ENCODE results near the gene ELL2. TPM values are rescaled to one million over a fixed set of nuclear protein-coding genes. Genes with fewer than 3 reads are reported as not detected.

Gene ELL2
- polyA plus RNA-seq, 1 donor = 49.4 TPM

GRCh38 chr5:95996904-95997723 is 35.5 kb upstream of the ELL2 start:
- no peaks in the 10 kb centered on the region for H3K27me3 ChIP-seq (ENCODE audit: control insufficient read depth, insufficient read depth, low read length)
- no peak overlapping the region for H3K27ac ChIP-seq (ENCODE audit: low read length)
- no peaks in the 10 kb centered on the region for H3K9me3 ChIP-seq (ENCODE audit: control insufficient read depth, low read depth, low read length)
- no peak overlapping the region for H3K4me3 ChIP-seq (ENCODE audit: low read length)
- DNase-seq = no peak
- H3K4me1 ChIP-seq (ENCODE audit: control insufficient read depth, insufficient read depth, low read length) = peaks cover 17% of the 10 kb centered on the region
- no peaks in the 10 kb centered on the region for H3K36me3 ChIP-seq (ENCODE audit: control insufficient read depth, insufficient read depth, low read length)

- H3K4me3 ChIP-seq (ENCODE audit: low read length) = no peak overlapping the region
- no CpG with 5 or more reads among the region's 3 CpGs for WGBS (ENCODE audit: insufficient coverage, low lambda C conversion rate)
- H3K36me3 ChIP-seq (ENCODE audit: control insufficient read depth, insufficient read depth, low read length) = no peaks in the 10 kb centered on the region
- H3K27ac ChIP-seq (ENCODE audit: low read length) = peak overlapping the region; percentile 6
- no peaks in the 10 kb centered on the region for H3K27me3 ChIP-seq (ENCODE audit: control insufficient read depth, insufficient read depth, low read length)
- H3K9me3 ChIP-seq (ENCODE audit: control insufficient read depth, low read depth, low read length) = no peaks in the 10 kb centered on the region
- DNase-seq = peak; percentile 30 to 50
- peaks cover 11% of the 10 kb centered on the region for H3K4me1 ChIP-seq (ENCODE audit: control insufficient read depth, insufficient read depth, low read length)
Measured at GRCh38 chr5:95995962-95996489, 34.4 kb upstream of the ELL2 start.

GRCh38 chr5:95993776-95994175 is 32.1 kb upstream of the ELL2 start:
- DNase-seq = no peak
- WGBS (ENCODE audit: insufficient coverage, low lambda C conversion rate) = 100% methylated on average over 1 of the region's 1 CpG

GRCh38 chr5:95993266-95993665 is 31.6 kb upstream of the ELL2 start:
- H3K4me1 ChIP-seq (ENCODE audit: control insufficient read depth, insufficient read depth, low read length) = peaks cover 12% of the 10 kb centered on the region
- peak in 1 of 2 donors; percentile 27 for DNase-seq
- H3K27ac ChIP-seq (ENCODE audit: low read length) = no peak overlapping the region
- H3K36me3 ChIP-seq (ENCODE audit: control insufficient read depth, insufficient read depth, low read length) = no peaks in the 10 kb centered on the region
- no peaks in the 10 kb centered on the region for H3K9me3 ChIP-seq (ENCODE audit: control insufficient read depth, low read depth, low read length)
- H3K4me3 ChIP-seq (ENCODE audit: low read length) = no peak overlapping the region
- H3K27me3 ChIP-seq (ENCODE audit: control insufficient read depth, insufficient read depth, low read length) = no peaks in the 10 kb centered on the region

More at GRCh38 chr5:95993776-95994175, 32.1 kb upstream of the ELL2 start:
- H3K4me1 ChIP-seq (ENCODE audit: control insufficient read depth, insufficient read depth, low read length) = peaks cover 8% of the 10 kb centered on the region
- no peaks in the 10 kb centered on the region for H3K9me3 ChIP-seq (ENCODE audit: control insufficient read depth, low read depth, low read length)
- H3K4me3 ChIP-seq (ENCODE audit: low read length) = no peak overlapping the region
- no peaks in the 10 kb centered on the region for H3K36me3 ChIP-seq (ENCODE audit: control insufficient read depth, insufficient read depth, low read length)
- no peak overlapping the region for H3K27ac ChIP-seq (ENCODE audit: low read length)
- H3K27me3 ChIP-seq (ENCODE audit: control insufficient read depth, insufficient read depth, low read length) = no peaks in the 10 kb centered on the region

- no peaks in the 10 kb centered on the region for H3K9me3 ChIP-seq (ENCODE audit: control insufficient read depth, low read depth, low read length)
- peak in 1 of 2 donors; percentile 21 for DNase-seq
- no peaks in the 10 kb centered on the region for H3K27me3 ChIP-seq (ENCODE audit: control insufficient read depth, insufficient read depth, low read length)
- WGBS (ENCODE audit: insufficient coverage, low lambda C conversion rate) = no CpG with 5 or more reads among the region's 1 CpG
- H3K36me3 ChIP-seq (ENCODE audit: control insufficient read depth, insufficient read depth, low read length) = no peaks in the 10 kb centered on the region
- H3K4me3 ChIP-seq (ENCODE audit: low read length) = no peak overlapping the region
- peaks cover 41% of the 10 kb centered on the region for H3K4me1 ChIP-seq (ENCODE audit: control insufficient read depth, insufficient read depth, low read length)
- peak overlapping the region; percentile 40 for H3K27ac ChIP-seq (ENCODE audit: low read length)
Measured at GRCh38 chr5:95989283-95990048, 27.8 kb upstream of the ELL2 start.

GRCh38 chr5:95988877-95989276 is 27.2 kb upstream of the ELL2 start:
- 40% methylated on average over 1 of the region's 3 CpGs for WGBS (ENCODE audit: insufficient coverage, low lambda C conversion rate)

GRCh38 chr5:95988094-95988493 is 26.4 kb upstream of the ELL2 start:
- H3K4me1 ChIP-seq (ENCODE audit: control insufficient read depth, insufficient read depth, low read length) = peaks cover 41% of the 10 kb centered on the region
- no peak overlapping the region for H3K4me3 ChIP-seq (ENCODE audit: low read length)
- no peaks in the 10 kb centered on the region for H3K9me3 ChIP-seq (ENCODE audit: control insufficient read depth, low read depth, low read length)
- H3K27me3 ChIP-seq (ENCODE audit: control insufficient read depth, insufficient read depth, low read length) = no peaks in the 10 kb centered on the region
- no peaks in the 10 kb centered on the region for H3K36me3 ChIP-seq (ENCODE audit: control insufficient read depth, insufficient read depth, low read length)
- 67% methylated on average over 1 of the region's 4 CpGs for WGBS (ENCODE audit: insufficient coverage, low lambda C conversion rate)
- peak in 1 of 2 donors; percentile 49 for DNase-seq
- H3K27ac ChIP-seq (ENCODE audit: low read length) = peak overlapping the region; percentile 82

More at GRCh38 chr5:95988877-95989276, 27.2 kb upstream of the ELL2 start:
- Histone ChIP-seq H3K4me1 (ENCODE audit: control insufficient read depth, insufficient read depth, low read length) (peaks cover 41% of the 10 kb centered on the region), H3K27me3 (ENCODE audit: control insufficient read depth, insufficient read depth, low read length) (no peaks in the 10 kb centered on the region), H3K36me3 (ENCODE audit: control insufficient read depth, insufficient read depth, low read length) (no peaks in the 10 kb centered on the region), H3K27ac (ENCODE audit: low read length) (peak overlapping the region; percentile 40), H3K4me3 (ENCODE audit: low read length) (no peak overlapping the region), H3K9me3 (ENCODE audit: control insufficient read depth, low read depth, low read length) (no peaks in the 10 kb centered on the region)
- peak in 1 of 2 donors; percentile 66 for DNase-seq

GRCh38 chr5:95986937-95987520 is 25.4 kb upstream of the ELL2 start:
- peaks cover 41% of the 10 kb centered on the region for H3K4me1 ChIP-seq (ENCODE audit: control insufficient read depth, insufficient read depth, low read length)
- H3K36me3 ChIP-seq (ENCODE audit: control insufficient read depth, insufficient read depth, low read length) = no peaks in the 10 kb centered on the region
- no peaks in the 10 kb centered on the region for H3K9me3 ChIP-seq (ENCODE audit: control insufficient read depth, low read depth, low read length)
- peak; percentile 91 to 97 for DNase-seq
- no CpG with 5 or more reads among the region's 5 CpGs for WGBS (ENCODE audit: insufficient coverage, low lambda C conversion rate)
- H3K27me3 ChIP-seq (ENCODE audit: control insufficient read depth, insufficient read depth, low read length) = no peaks in the 10 kb centered on the region
- peak overlapping the region; percentile 82 for H3K27ac ChIP-seq (ENCODE audit: low read length)
- H3K4me3 ChIP-seq (ENCODE audit: low read length) = no peak overlapping the region

- Histone ChIP-seq H3K9me3 (ENCODE audit: control insufficient read depth, low read depth, low read length) (no peaks in the 10 kb centered on the region), H3K27ac (ENCODE audit: low read length) (peak overlapping the region; percentile 74), H3K36me3 (ENCODE audit: control insufficient read depth, insufficient read depth, low read length) (no peaks in the 10 kb centered on the region), H3K4me1 (ENCODE audit: control insufficient read depth, insufficient read depth, low read length) (peaks cover 41% of the 10 kb centered on the region), H3K4me3 (ENCODE audit: low read length) (no peak overlapping the region), H3K27me3 (ENCODE audit: control insufficient read depth, insufficient read depth, low read length) (no peaks in the 10 kb centered on the region)
- peak in 1 of 2 donors; percentile 20 for DNase-seq
- WGBS (ENCODE audit: insufficient coverage, low lambda C conversion rate) = no CpG with 5 or more reads among the region's 2 CpGs
Measured at GRCh38 chr5:95986001-95986400, 24.4 kb upstream of the ELL2 start.

GRCh38 chr5:95985249-95985648 is 23.6 kb upstream of the ELL2 start:
- H3K36me3 ChIP-seq (ENCODE audit: control insufficient read depth, insufficient read depth, low read length) = no peaks in the 10 kb centered on the region
- no peaks in the 10 kb centered on the region for H3K27me3 ChIP-seq (ENCODE audit: control insufficient read depth, insufficient read depth, low read length)
- no CpG with 5 or more reads among the region's 1 CpG for WGBS (ENCODE audit: insufficient coverage, low lambda C conversion rate)
- H3K4me3 ChIP-seq (ENCODE audit: low read length) = no peak overlapping the region
- no peak for DNase-seq
- H3K27ac ChIP-seq (ENCODE audit: low read length) = peak overlapping the region; percentile 74
- peaks cover 41% of the 10 kb centered on the region for H3K4me1 ChIP-seq (ENCODE audit: control insufficient read depth, insufficient read depth, low read length)
- H3K9me3 ChIP-seq (ENCODE audit: control insufficient read depth, low read depth, low read length) = no peaks in the 10 kb centered on the region
